Peyer's patch (tissue), 4 donors: Measurements from ENCODE around the gene PCSK5. TPM values are rescaled to one million over a fixed set of nuclear protein-coding genes. Genes with fewer than 3 reads are reported as not detected.

Source experiments
- DNase-seq, 3 donors: peaks; one replicate each; pipeline ENCODE4 v3.0.0-alpha.2; 2017 to 2019
- H3K27ac ChIP-seq, 4 donors: fragments of 200-600 bp; sonication (generic); one replicate each; pipeline ENCODE4 v1.5.1; 2016 to 2019
- H3K27me3 ChIP-seq, 2 donors: fragments of 200-600 bp; sonication (generic); one replicate each; pipeline ENCODE4 v1.5.1; 2019
- H3K36me3 ChIP-seq, 3 donors: fragments of 200-600 bp; sonication (generic); one replicate each; pipeline ENCODE4 v1.5.1; 2016 to 2019
- H3K4me1 ChIP-seq, 4 donors: fragments of 200-600 bp; sonication (generic); one replicate each; pipeline ENCODE4 v1.5.1; 2016 to 2019
- H3K4me3 ChIP-seq, 4 donors: fragments of 200-600 bp; sonication (generic); 1 replicate in 3 of 4; 2 replicates in 1 of 4; pipeline ENCODE4 v1.5.1; 2016 to 2019; ENCODE audit warnings: mild to moderate bottlenecking in 1 of 4
- H3K9me3 ChIP-seq, 4 donors: fragments of 200-600 bp; sonication (generic); one replicate each; pipeline ENCODE4 v1.5.1; 2016 to 2019; ENCODE audit warnings: mild to moderate bottlenecking in 1 of 4
- POLR2A ChIP-seq, 2 donors: fragments of 450-650 bp; IDR thresholded peaks; one replicate each; pipeline ENCODE4 v1.5.1; 2017; ENCODE audit warnings: antibody characterized with exemption in 2 of 2, mild to moderate bottlenecking in 2 of 2, moderate library complexity in 2 of 2
- total RNA-seq, 4 donors: library from RNA; depleted of rRNA; stranded (reverse); fragments of >200 nt; gene quantifications; one replicate each; pipeline ENCODE4 v1.1.0, GENCODE V29; 2016
- TF ChIP-seq, protein P1 (sequence below), 6 experiments: fragments of 450-650 bp in 4 of 6; fragments of 200-600 bp in 2 of 6; sonication (generic) in 1 of 6; IDR thresholded peaks; one replicate each; pipeline ENCODE4 v1.5.1; 2017 to 2019; ENCODE audit warnings: antibody characterized with exemption in 6 of 6, mild to moderate bottlenecking in 3 of 6, moderate library complexity in 1 of 6

The PCSK5 gene
- total RNA-seq, 4 donors from 2014 or later: 77.6 to 488 (median 411) TPM

GRCh38 chr9:76336027-76336426, 445.6 kb downstream of the PCSK5 start:
- Histone ChIP-seq H3K27me3 (no peaks in the 10 kb centered on the region), H3K4me1 (no peaks in the 10 kb centered on the region), H3K36me3 (peaks cover 0 to 37% (median 0%) of the 10 kb centered on the region in 3 donors), H3K9me3 (no peaks in the 10 kb centered on the region), H3K27ac (no peak overlapping the region), H3K4me3 (no peak overlapping the region)
- DNase-seq: no peak
- TF ChIP-seq, protein P1, sequence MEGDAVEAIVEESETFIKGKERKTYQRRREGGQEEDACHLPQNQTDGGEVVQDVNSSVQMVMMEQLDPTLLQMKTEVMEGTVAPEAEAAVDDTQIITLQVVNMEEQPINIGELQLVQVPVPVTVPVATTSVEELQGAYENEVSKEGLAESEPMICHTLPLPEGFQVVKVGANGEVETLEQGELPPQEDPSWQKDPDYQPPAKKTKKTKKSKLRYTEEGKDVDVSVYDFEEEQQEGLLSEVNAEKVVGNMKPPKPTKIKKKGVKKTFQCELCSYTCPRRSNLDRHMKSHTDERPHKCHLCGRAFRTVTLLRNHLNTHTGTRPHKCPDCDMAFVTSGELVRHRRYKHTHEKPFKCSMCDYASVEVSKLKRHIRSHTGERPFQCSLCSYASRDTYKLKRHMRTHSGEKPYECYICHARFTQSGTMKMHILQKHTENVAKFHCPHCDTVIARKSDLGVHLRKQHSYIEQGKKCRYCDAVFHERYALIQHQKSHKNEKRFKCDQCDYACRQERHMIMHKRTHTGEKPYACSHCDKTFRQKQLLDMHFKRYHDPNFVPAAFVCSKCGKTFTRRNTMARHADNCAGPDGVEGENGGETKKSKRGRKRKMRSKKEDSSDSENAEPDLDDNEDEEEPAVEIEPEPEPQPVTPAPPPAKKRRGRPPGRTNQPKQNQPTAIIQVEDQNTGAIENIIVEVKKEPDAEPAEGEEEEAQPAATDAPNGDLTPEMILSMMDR (IDR thresholded peaks at IDR 0.05): no peak
- TF ChIP-seq POLR2A (IDR thresholded peaks at IDR 0.05): no peak

- DNase-seq: no peak
- Histone ChIP-seq H3K36me3 (peaks cover 0 to 16% (median 0%) of the 10 kb centered on the region in 3 donors), H3K9me3 (no peaks in the 10 kb centered on the region), H3K27ac (no peak overlapping the region), H3K4me1 (no peaks in the 10 kb centered on the region), H3K27me3 (no peaks in the 10 kb centered on the region), H3K4me3 (no peak overlapping the region)
- no peak for TF ChIP-seq POLR2A (IDR thresholded peaks at IDR 0.05)
- TF ChIP-seq, protein P1 (IDR thresholded peaks at IDR 0.05): no peak
These were observed 447.9 kb downstream of the PCSK5 start for GRCh38 chr9:76338418-76338817.

DNA sequence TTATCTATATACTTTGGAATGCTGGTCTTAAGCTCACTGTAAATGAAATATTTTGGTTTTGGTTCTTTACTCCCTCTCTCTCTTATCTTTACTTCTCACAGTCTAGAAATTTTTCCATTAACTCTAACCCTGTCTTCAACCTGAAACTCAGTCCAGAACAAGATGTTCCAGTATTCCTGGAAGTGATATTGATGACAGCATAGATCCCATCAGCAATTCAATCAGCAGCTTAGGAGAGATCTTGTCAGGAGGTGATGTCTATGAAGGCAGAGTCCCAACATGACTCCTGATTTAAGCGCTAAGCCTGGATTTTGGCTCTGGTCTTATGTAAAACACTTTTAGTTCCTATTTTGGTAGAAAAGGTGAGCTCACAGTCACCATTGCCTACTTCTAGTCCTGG, 451.1 kb downstream of the PCSK5 start:
- DNase-seq: no peak
- Histone ChIP-seq H3K4me3 (no peak overlapping the region), H3K9me3 (no peaks in the 10 kb centered on the region), H3K27ac (no peak overlapping the region), H3K36me3 (peaks cover 0 to 13% (median 0%) of the 10 kb centered on the region in 3 donors), H3K27me3 (no peaks in the 10 kb centered on the region), H3K4me1 (no peaks in the 10 kb centered on the region)
- TF ChIP-seq, protein P1 (IDR thresholded peaks at IDR 0.05): no peak
- no peak for TF ChIP-seq POLR2A (IDR thresholded peaks at IDR 0.05)

DNA sequence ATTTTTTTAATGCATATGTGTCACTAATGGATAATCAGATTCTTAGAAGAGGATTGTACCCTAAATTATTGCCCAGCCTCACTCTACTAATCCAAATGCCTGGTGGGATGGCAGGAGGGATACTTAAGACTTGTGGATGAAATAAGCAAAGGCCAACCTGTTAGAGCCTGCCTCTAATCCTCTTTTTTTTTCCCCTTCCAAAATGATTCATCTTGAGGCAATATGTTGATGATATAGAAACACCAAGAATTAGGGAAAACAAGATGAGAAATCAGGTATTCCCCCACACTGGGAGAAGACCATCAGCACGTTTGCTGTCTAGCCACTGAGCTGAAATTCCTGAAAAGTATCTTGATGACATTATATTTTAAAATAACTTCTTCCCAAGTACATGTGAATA, 451.7 kb downstream of the PCSK5 start:
- H3K4me1 ChIP-seq: no peaks in the 10 kb centered on the region
- no peaks in the 10 kb centered on the region for H3K9me3 ChIP-seq
- TF ChIP-seq POLR2A (IDR thresholded peaks at IDR 0.05): no peak
- TF ChIP-seq, protein P1 (IDR thresholded peaks at IDR 0.05): no peak
- H3K36me3 ChIP-seq: peaks cover 0 to 11% (median 0%) of the 10 kb centered on the region in 3 donors
- H3K27ac ChIP-seq: no peak overlapping the region
- DNase-seq: no peak
- no peak overlapping the region for H3K4me3 ChIP-seq
- H3K27me3 ChIP-seq: no peaks in the 10 kb centered on the region

DNA sequence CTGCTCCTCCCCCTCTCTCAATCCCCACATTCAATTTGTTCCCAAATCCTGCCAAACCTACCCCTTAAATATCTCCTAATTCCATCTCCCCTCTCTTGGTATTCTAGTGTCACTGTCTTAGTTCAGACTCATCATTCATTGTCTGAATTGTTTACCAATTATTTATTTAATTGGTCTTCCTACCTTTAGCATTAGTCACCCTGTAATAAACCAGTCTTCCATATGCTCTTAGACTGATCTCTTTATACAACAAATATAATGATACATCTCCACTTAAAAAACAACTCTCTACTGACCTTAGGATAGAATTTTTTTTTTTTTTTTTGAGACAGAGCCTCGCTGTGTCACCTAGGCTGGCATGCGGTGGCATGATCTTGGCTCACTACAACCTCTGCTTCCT, 452.4 kb downstream of the PCSK5 start:
- Histone ChIP-seq H3K27ac (no peak overlapping the region), H3K9me3 (no peaks in the 10 kb centered on the region), H3K4me3 (no peak overlapping the region), H3K27me3 (no peaks in the 10 kb centered on the region), H3K36me3 (peaks cover 0 to 10% (median 0%) of the 10 kb centered on the region in 3 donors), H3K4me1 (no peaks in the 10 kb centered on the region)
- no peak for DNase-seq
- TF ChIP-seq POLR2A (IDR thresholded peaks at IDR 0.05): no peak
- TF ChIP-seq, protein P1 (IDR thresholded peaks at IDR 0.05): no peak

GRCh38 chr9:76349865-76350264, 459.4 kb downstream of the PCSK5 start:
- Histone ChIP-seq H3K9me3 (no peaks in the 10 kb centered on the region), H3K27ac (no peak overlapping the region), H3K27me3 (no peaks in the 10 kb centered on the region), H3K36me3 (peaks cover 0 to 28% (median 0%) of the 10 kb centered on the region in 3 donors), H3K4me1 (no peaks in the 10 kb centered on the region), H3K4me3 (no peak overlapping the region)
- DNase-seq: no peak
- TF ChIP-seq, protein P1 (IDR thresholded peaks at IDR 0.05): no peak
- no peak for TF ChIP-seq POLR2A (IDR thresholded peaks at IDR 0.05)
